Measurements from ENCODE around the gene GSTT2B.
"Not testable (repeated sequence)": the region's sequence is repeated elsewhere in the genome, so short reads cannot be mapped to it uniquely, and the experiment has no call there.

Gene GSTT2B

GRCh38 chr22:23969071-23969470, 8.1 kb upstream of the GSTT2B start:
- TF ChIP-seq NFIC (IDR thresholded peaks at IDR 0.05) = no peak
- TF ChIP-seq FOXM1 (IDR thresholded peaks at IDR 0.05; ENCODE audit: borderline replicate concordance, low read depth) = no peak
- no peak for TF ChIP-seq EP300 (IDR thresholded peaks at IDR 0.05; ENCODE audit: borderline replicate concordance)
- TF ChIP-seq EGR1 (IDR thresholded peaks at IDR 0.05) = no peak
- TF ChIP-seq CREB1 (IDR thresholded peaks at IDR 0.05; ENCODE audit: low read depth) = no peak
- no peak for TF ChIP-seq MAX (IDR thresholded peaks at IDR 0.05)
- no peak for TF ChIP-seq USF1 (IDR thresholded peaks at IDR 0.05)
- no peak for TF ChIP-seq TEAD4 (IDR thresholded peaks at IDR 0.05)
- TF ChIP-seq TAF1 (IDR thresholded peaks at IDR 0.05; ENCODE audit: low read depth) = no peak
- TF ChIP-seq RAD21 (IDR thresholded peaks at IDR 0.05; ENCODE audit: low read depth) = no peak
- no peak for TF ChIP-seq CEBPB (IDR thresholded peaks at IDR 0.05)
- TF ChIP-seq YY1 (IDR thresholded peaks at IDR 0.05; ENCODE audit: low read depth) = no peak

GRCh38 chr22:23966568-23966967, 5.6 kb upstream of the GSTT2B start, which contains the start of gene DDTL:
TSS of gene DDTL (plus strand) at chr22:23966888. CDS start at chr22:23966915, 27 bp downstream.
- not testable (repeated sequence) for TF ChIP-seq EGR1, TEAD4, CEBPB (IDR thresholded peaks at IDR 0.05)

GRCh38 chr22:23956301-23956900, 4.6 kb downstream of the GSTT2B start:
- TF ChIP-seq USF1 (IDR thresholded peaks at IDR 0.05) (peak; percentile 72), RAD21 (IDR thresholded peaks at IDR 0.05; ENCODE audit: low read depth) (peak; percentile 95)

GRCh38 chr22:23947391-23947790, 13.6 kb downstream of the GSTT2B start:
- 0 out of 2 replicates have a peak, but pooled peaks have one; percentile 9 for TF ChIP-seq USF1 (IDR thresholded peaks at IDR 0.05)

GRCh38 chr22:23939017-23939357, 22.0 kb downstream of the GSTT2B start:
- no peak for TF ChIP-seq REST (IDR thresholded peaks at IDR 0.05; ENCODE audit: low read depth)
- no peak for TF ChIP-seq TEAD4 (IDR thresholded peaks at IDR 0.05)
- no peak for TF ChIP-seq RAD21 (IDR thresholded peaks at IDR 0.05; ENCODE audit: low read depth)
- TF ChIP-seq ZBTB7A (IDR thresholded peaks at IDR 0.05; ENCODE audit: low read depth) = no peak
- TF ChIP-seq EGR1 (IDR thresholded peaks at IDR 0.05) = no peak
- no peak for TF ChIP-seq CEBPB (IDR thresholded peaks at IDR 0.05)
- no peak for TF ChIP-seq USF1 (IDR thresholded peaks at IDR 0.05)
- TF ChIP-seq EP300 (IDR thresholded peaks at IDR 0.05; ENCODE audit: borderline replicate concordance) = no peak
- TF ChIP-seq NFIC (IDR thresholded peaks at IDR 0.05) = no peak
- TF ChIP-seq CREB1 (IDR thresholded peaks at IDR 0.05; ENCODE audit: low read depth) = no peak
- TF ChIP-seq TCF12 (IDR thresholded peaks at IDR 0.05; ENCODE audit: low read depth) = no peak
- TF ChIP-seq YY1 (IDR thresholded peaks at IDR 0.05; ENCODE audit: low read depth) = no peak
- TF ChIP-seq MAX (IDR thresholded peaks at IDR 0.05) = no peak
- no peak for TF ChIP-seq TAF1 (IDR thresholded peaks at IDR 0.05; ENCODE audit: low read depth)
- no peak for TF ChIP-seq FOXM1 (IDR thresholded peaks at IDR 0.05; ENCODE audit: borderline replicate concordance, low read depth)

- TF ChIP-seq RAD21 (IDR thresholded peaks at IDR 0.05; ENCODE audit: low read depth) (no peak), REST (IDR thresholded peaks at IDR 0.05; ENCODE audit: low read depth) (no peak), TCF12 (IDR thresholded peaks at IDR 0.05; ENCODE audit: low read depth) (no peak), FOXM1 (IDR thresholded peaks at IDR 0.05; ENCODE audit: borderline replicate concordance, low read depth) (no peak), YY1 (IDR thresholded peaks at IDR 0.05; ENCODE audit: low read depth) (no peak), CEBPB (IDR thresholded peaks at IDR 0.05) (no peak), ZBTB7A (IDR thresholded peaks at IDR 0.05; ENCODE audit: low read depth) (no peak), NFIC (IDR thresholded peaks at IDR 0.05) (no peak), USF1 (IDR thresholded peaks at IDR 0.05) (no peak), TEAD4 (IDR thresholded peaks at IDR 0.05) (no peak), EGR1 (IDR thresholded peaks at IDR 0.05) (no peak), TAF1 (IDR thresholded peaks at IDR 0.05; ENCODE audit: low read depth) (no peak), CREB1 (IDR thresholded peaks at IDR 0.05; ENCODE audit: low read depth) (no peak), MAX (IDR thresholded peaks at IDR 0.05) (no peak)
Measured at GRCh38 chr22:23938328-23939016, 22.5 kb downstream of the GSTT2B start.
